HepG2 (cell line): ENCODE measurements around the gene RCAN2.
A peak's percentile ranks its signal among the peaks of the same experiment; 100 is the strongest.

Source experiments
- FOXM1 ChIP-seq: sonication (generic); formaldehyde crosslinking; IDR thresholded peaks from 2 replicates; pipeline ENCODE4 v1.5.0; 2020; ENCODE audit warnings: missing genetic modification reagents
- TCF7 ChIP-seq: sonication (generic); IDR thresholded peaks from 2 replicates; pipeline ENCODE4 v1.6.1; 2016; ENCODE audit warnings: antibody characterized with exemption, low read depth
- TF ChIP-seq, protein P1 (sequence below): sonication (generic); formaldehyde crosslinking; IDR thresholded peaks from 2 replicates; pipeline ENCODE4 v1.5.0; 2020; ENCODE audit warnings: mild to moderate bottlenecking, missing genetic modification reagents, moderate library complexity
- TF ChIP-seq, protein P2 (sequence below): sonication (generic); formaldehyde crosslinking; IDR thresholded peaks from 2 replicates; pipeline ENCODE4 v1.5.0; 2020; ENCODE audit warnings: missing genetic modification reagents

DNA sequence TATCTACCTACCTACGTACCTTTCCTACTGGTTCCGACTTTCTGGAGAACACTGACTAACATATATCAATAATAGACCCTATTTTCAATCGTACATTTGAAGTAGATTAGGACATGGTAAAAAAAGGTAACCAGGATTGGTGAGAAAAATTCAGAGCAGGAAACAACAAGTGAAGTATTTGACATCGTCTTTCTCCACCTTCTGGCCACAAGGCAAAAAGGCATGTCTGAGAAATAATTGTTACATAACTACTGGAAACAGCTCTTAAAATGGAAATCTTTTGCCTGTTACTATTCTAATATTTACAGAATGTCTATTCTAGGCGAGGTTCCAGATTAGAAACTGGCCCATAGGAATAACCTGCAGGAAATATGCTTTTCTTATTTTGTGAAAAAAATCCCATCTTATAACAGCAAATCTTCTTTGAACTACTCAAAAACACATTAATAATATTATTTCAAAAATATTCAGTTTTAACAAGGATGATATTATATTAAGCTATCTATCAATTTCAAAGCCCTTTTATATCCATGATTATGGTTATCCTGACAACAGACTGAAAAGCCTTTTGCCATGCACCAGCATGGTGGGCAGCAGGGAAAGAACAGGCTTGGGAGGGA lies 80.8 kb downstream of the RCAN2 start:
- TF ChIP-seq FOXM1 (CRISPR knock-in tag) = no peak
- TF ChIP-seq, protein P1, sequence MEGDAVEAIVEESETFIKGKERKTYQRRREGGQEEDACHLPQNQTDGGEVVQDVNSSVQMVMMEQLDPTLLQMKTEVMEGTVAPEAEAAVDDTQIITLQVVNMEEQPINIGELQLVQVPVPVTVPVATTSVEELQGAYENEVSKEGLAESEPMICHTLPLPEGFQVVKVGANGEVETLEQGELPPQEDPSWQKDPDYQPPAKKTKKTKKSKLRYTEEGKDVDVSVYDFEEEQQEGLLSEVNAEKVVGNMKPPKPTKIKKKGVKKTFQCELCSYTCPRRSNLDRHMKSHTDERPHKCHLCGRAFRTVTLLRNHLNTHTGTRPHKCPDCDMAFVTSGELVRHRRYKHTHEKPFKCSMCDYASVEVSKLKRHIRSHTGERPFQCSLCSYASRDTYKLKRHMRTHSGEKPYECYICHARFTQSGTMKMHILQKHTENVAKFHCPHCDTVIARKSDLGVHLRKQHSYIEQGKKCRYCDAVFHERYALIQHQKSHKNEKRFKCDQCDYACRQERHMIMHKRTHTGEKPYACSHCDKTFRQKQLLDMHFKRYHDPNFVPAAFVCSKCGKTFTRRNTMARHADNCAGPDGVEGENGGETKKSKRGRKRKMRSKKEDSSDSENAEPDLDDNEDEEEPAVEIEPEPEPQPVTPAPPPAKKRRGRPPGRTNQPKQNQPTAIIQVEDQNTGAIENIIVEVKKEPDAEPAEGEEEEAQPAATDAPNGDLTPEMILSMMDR (CRISPR knock-in tag) = peak; percentile 80
- no peak for TF ChIP-seq TCF7
- TF ChIP-seq, protein P2, sequence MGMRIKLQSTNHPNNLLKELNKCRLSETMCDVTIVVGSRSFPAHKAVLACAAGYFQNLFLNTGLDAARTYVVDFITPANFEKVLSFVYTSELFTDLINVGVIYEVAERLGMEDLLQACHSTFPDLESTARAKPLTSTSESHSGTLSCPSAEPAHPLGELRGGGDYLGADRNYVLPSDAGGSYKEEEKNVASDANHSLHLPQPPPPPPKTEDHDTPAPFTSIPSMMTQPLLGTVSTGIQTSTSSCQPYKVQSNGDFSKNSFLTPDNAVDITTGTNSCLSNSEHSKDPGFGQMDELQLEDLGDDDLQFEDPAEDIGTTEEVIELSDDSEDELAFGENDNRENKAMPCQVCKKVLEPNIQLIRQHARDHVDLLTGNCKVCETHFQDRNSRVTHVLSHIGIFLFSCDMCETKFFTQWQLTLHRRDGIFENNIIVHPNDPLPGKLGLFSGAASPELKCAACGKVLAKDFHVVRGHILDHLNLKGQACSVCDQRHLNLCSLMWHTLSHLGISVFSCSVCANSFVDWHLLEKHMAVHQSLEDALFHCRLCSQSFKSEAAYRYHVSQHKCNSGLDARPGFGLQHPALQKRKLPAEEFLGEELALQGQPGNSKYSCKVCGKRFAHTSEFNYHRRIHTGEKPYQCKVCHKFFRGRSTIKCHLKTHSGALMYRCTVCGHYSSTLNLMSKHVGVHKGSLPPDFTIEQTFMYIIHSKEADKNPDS = no peak
